GM19324 (cell line): ENCODE results near the gene DHX35.

Experiments used
- ATAC-seq: cut with Tn5 transposase; IDR thresholded peaks from one replicate; pipeline ENCODE4 v1.9.1; 2021; ENCODE audit warnings: mild to moderate bottlenecking, moderate library complexity; ENCODE audit not compliant: unreplicated experiment, low FRiP score

DHX35 gene

GRCh38 chr20:39016041-39016440, 53.9 kb downstream of the DHX35 start:
- no peak for ATAC-seq

- no peak for ATAC-seq
Measured at GRCh38 chr20:39016506-39016905, 54.4 kb downstream of the DHX35 start.

- ATAC-seq = no peak
Measured at GRCh38 chr20:39019027-39019426, 56.9 kb downstream of the DHX35 start.

- peak; percentile 62 for ATAC-seq
Measured at GRCh38 chr20:39019805-39020325, 57.7 kb downstream of the DHX35 start.

GRCh38 chr20:39021748-39022147, 59.6 kb downstream of the DHX35 start:
- no peak for ATAC-seq

- ATAC-seq = no peak
Measured at GRCh38 chr20:39025883-39026282, 63.7 kb downstream of the DHX35 start.

- ATAC-seq = no peak
Measured at GRCh38 chr20:39029364-39029763, 67.2 kb downstream of the DHX35 start.

GRCh38 chr20:39032997-39033396, 70.9 kb downstream of the DHX35 start:
- no peak for ATAC-seq

GRCh38 chr20:39036011-39036410, 73.9 kb downstream of the DHX35 start:
- no peak for ATAC-seq

GRCh38 chr20:39036851-39037250, 74.7 kb downstream of the DHX35 start:
- ATAC-seq = no peak

GRCh38 chr20:39038047-39038446, 75.9 kb downstream of the DHX35 start:
- no peak for ATAC-seq

GRCh38 chr20:39038495-39038894, 76.4 kb downstream of the DHX35 start:
- ATAC-seq = no peak

- no peak for ATAC-seq
Measured at GRCh38 chr20:39039261-39039660, 77.1 kb downstream of the DHX35 start.

- no peak for ATAC-seq
Measured at GRCh38 chr20:39040116-39040515, 78.0 kb downstream of the DHX35 start.

- ATAC-seq = no peak
Measured at GRCh38 chr20:39041067-39041466, 78.9 kb downstream of the DHX35 start.

GRCh38 chr20:39042279-39043150, 80.4 kb downstream of the DHX35 start:
- ATAC-seq = no peak

GRCh38 chr20:39044501-39044900, 82.4 kb downstream of the DHX35 start:
- ATAC-seq = no peak

- no peak for ATAC-seq
Measured at GRCh38 chr20:39045676-39046075, 83.5 kb downstream of the DHX35 start.

GRCh38 chr20:39047417-39047985, 85.4 kb downstream of the DHX35 start:
- no peak for ATAC-seq

GRCh38 chr20:39048000-39048696, 86.0 kb downstream of the DHX35 start:
- ATAC-seq = no peak

GRCh38 chr20:39049148-39049547, 87.0 kb downstream of the DHX35 start:
- no peak for ATAC-seq
